ENCODE measurements around the gene L3MBTL1. TPM values are rescaled to one million over a fixed set of nuclear protein-coding genes. Genes with fewer than 3 reads are reported as not detected.

The L3MBTL1 gene
- total RNA-seq, 2 donors from 2014 or later: 38.4 to 57.6 TPM

DNA sequence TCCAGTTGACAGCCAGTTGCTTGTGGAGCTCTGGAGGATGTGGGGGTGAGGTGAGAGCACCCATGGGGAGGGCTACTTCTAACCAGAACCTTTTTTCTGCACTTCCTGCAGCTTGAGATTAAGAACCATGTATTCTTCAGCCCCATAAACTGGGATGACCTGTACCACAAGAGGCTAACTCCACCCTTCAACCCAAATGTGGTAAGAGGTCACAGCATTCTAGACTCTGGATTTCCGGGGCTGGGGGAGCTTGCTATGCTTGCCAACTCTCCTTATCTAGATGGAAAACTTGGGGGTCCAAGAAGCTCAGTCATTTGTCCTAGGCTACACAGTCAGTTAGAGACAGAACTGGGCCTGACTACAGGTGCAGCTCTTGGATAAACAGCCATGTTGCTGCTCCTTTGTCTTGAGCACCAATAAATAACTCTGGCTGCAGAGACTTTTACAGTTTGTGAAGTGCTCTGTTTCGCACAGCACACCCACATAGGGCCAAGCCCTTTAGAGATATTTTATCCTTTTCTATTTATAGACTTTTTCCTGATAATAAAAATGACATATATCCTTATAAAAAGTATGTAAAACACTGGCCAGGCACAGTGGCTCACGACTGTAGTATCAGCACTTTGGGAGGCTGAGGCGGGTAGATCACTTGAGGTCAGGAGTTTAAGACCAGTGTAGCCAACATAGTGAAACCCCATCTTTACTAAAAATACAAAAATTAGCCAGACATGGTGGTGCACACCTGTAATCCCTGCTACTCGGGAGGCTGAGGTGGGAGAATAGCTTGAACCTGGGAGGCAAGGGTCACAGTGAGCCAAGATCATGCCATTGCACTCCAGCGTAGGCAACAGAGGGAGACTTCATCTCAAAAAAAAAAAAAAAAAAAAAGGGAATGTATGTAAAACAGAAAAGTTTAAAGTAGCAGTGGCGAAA lies 72.6 kb downstream of the L3MBTL1 start:
- H3K36me3 Mint-ChIP-seq (ENCODE audit: low read depth): no peaks in the 10 kb centered on the region
- H3K27me3 Mint-ChIP-seq (ENCODE audit: insufficient read depth): no peaks in the 10 kb centered on the region
- Histone ChIP-seq H3K9me3 (ENCODE audit: control insufficient read depth, low read length) (no peaks in the 10 kb centered on the region), H3K27ac (ENCODE audit: low read depth, low read length) (no peak overlapping the region), H3K4me1 (ENCODE audit: control insufficient read depth, insufficient read depth, low read length) (no peaks in the 10 kb centered on the region), H3K4me3 (ENCODE audit: low read length) (no peak overlapping the region), H3K9ac (ENCODE audit: extremely low read depth, low read length, poor library complexity, severe bottlenecking) (no peak overlapping the region), H3K36me3 (ENCODE audit: control insufficient read depth, insufficient read depth, low read length) (no peaks in the 10 kb centered on the region), H3K27me3 (ENCODE audit: control insufficient read depth, insufficient read depth, low read length, poor library complexity, severe bottlenecking) (no peaks in the 10 kb centered on the region)
- DNase-seq: no peak
- H3K9me3 Mint-ChIP-seq: no peaks in the 10 kb centered on the region
- no peak overlapping the region for H3K27ac Mint-ChIP-seq
- H3K4me3 Mint-ChIP-seq: no peak overlapping the region
- WGBS, 2 experiments (ENCODE audit: insufficient coverage in 1 of 2, insufficient read length in 1 of 2): 77 to 91% methylated on average over 4 to 6 of the region's 7 CpGs
- peaks cover 8% of the 10 kb centered on the region for H3K4me1 Mint-ChIP-seq
- TF ChIP-seq CTCF (conservative IDR thresholded peaks at IDR 0.05): no peak

- peaks cover 8% of the 10 kb centered on the region for H3K4me1 Mint-ChIP-seq
- no peak overlapping the region for H3K9ac ChIP-seq (ENCODE audit: extremely low read depth, low read length, poor library complexity, severe bottlenecking)
- no peak overlapping the region for H3K27ac Mint-ChIP-seq
- H3K27ac ChIP-seq (ENCODE audit: low read depth, low read length): no peak overlapping the region
- no peaks in the 10 kb centered on the region for H3K27me3 ChIP-seq (ENCODE audit: control insufficient read depth, insufficient read depth, low read length, poor library complexity, severe bottlenecking)
- no peaks in the 10 kb centered on the region for H3K36me3 ChIP-seq (ENCODE audit: control insufficient read depth, insufficient read depth, low read length)
- TF ChIP-seq CTCF (conservative IDR thresholded peaks at IDR 0.05): no peak
- H3K27me3 Mint-ChIP-seq (ENCODE audit: insufficient read depth): no peaks in the 10 kb centered on the region
- no peak for DNase-seq
- no peaks in the 10 kb centered on the region for H3K9me3 Mint-ChIP-seq
- no peaks in the 10 kb centered on the region for H3K4me1 ChIP-seq (ENCODE audit: control insufficient read depth, insufficient read depth, low read length)
- no peaks in the 10 kb centered on the region for H3K36me3 Mint-ChIP-seq (ENCODE audit: low read depth)
- H3K9me3 ChIP-seq (ENCODE audit: control insufficient read depth, low read length): no peaks in the 10 kb centered on the region
- no peak overlapping the region for H3K4me3 Mint-ChIP-seq
- 90% methylated on average over 5 to 7 of the region's 7 CpGs for WGBS, 2 experiments (ENCODE audit: insufficient coverage in 1 of 2, insufficient read length in 1 of 2)
- no peak overlapping the region for H3K4me3 ChIP-seq (ENCODE audit: low read length)
Observed at GRCh38 chr20:43583133-43583864, 75.8 kb downstream of the L3MBTL1 start.

GRCh38 chr20:43583982-43584432 lies 76.5 kb downstream of the L3MBTL1 start:
- Histone ChIP-seq H3K36me3 (ENCODE audit: control insufficient read depth, insufficient read depth, low read length) (no peaks in the 10 kb centered on the region), H3K4me3 (ENCODE audit: low read length) (no peak overlapping the region), H3K27ac (ENCODE audit: low read depth, low read length) (no peak overlapping the region), H3K9ac (ENCODE audit: extremely low read depth, low read length, poor library complexity, severe bottlenecking) (no peak overlapping the region), H3K9me3 (ENCODE audit: control insufficient read depth, low read length) (no peaks in the 10 kb centered on the region), H3K4me1 (ENCODE audit: control insufficient read depth, insufficient read depth, low read length) (no peaks in the 10 kb centered on the region), H3K27me3 (ENCODE audit: control insufficient read depth, insufficient read depth, low read length, poor library complexity, severe bottlenecking) (no peaks in the 10 kb centered on the region)
- no peaks in the 10 kb centered on the region for H3K9me3 Mint-ChIP-seq
- no peaks in the 10 kb centered on the region for H3K27me3 Mint-ChIP-seq (ENCODE audit: insufficient read depth)
- H3K36me3 Mint-ChIP-seq (ENCODE audit: low read depth): no peaks in the 10 kb centered on the region
- 89% methylated on average over 2 of the region's 2 CpGs; no CpG with 5 or more reads in 1 of the 2 experiments for WGBS, 2 experiments (ENCODE audit: insufficient coverage in 1 of 2, insufficient read length in 1 of 2)
- TF ChIP-seq CTCF (conservative IDR thresholded peaks at IDR 0.05): no peak
- H3K27ac Mint-ChIP-seq: no peak overlapping the region
- H3K4me1 Mint-ChIP-seq: peaks cover 8% of the 10 kb centered on the region
- DNase-seq: no peak
- H3K4me3 Mint-ChIP-seq: no peak overlapping the region

Data from endodermal cell (in vitro differentiated cells).